ENCODE data around the gene ACTL6B. TPM values are rescaled to one million over a fixed set of nuclear protein-coding genes. Genes with fewer than 3 reads are reported as not detected.

Gene ACTL6B
- total RNA-seq, 1 donor from 2014 or later: 2.4 TPM

DNA sequence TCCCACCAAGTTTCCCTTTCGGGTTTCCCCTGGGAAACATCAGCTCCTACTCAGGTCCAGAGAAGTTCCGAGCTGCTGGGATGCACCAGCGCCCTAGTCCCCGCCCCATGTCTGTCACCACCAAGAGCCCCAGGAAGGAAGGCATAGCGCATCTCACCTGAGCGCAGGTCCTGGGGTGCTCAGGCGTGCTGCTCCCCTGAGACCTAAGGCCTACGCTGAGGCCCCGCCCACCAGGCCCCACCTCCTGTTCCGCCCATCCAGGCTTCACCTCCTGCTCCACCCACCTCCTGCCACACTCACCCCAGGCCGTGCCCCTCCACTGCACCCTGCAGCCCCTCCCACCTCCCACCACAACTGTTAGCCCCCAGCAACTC lies 13.7 kb downstream of the ACTL6B start:
- Mint-ChIP-seq H3K4me1 (ENCODE audit: unreplicated experiment) (no peaks in the 10 kb centered on the region), H3K4me3 (no peak overlapping the region), H3K27ac (no peak overlapping the region), H3K27me3 (peaks cover 6% of the 10 kb centered on the region), H3K36me3 (no peaks in the 10 kb centered on the region), H3K9me3 (no peaks in the 10 kb centered on the region)
- TF ChIP-seq, protein P1, sequence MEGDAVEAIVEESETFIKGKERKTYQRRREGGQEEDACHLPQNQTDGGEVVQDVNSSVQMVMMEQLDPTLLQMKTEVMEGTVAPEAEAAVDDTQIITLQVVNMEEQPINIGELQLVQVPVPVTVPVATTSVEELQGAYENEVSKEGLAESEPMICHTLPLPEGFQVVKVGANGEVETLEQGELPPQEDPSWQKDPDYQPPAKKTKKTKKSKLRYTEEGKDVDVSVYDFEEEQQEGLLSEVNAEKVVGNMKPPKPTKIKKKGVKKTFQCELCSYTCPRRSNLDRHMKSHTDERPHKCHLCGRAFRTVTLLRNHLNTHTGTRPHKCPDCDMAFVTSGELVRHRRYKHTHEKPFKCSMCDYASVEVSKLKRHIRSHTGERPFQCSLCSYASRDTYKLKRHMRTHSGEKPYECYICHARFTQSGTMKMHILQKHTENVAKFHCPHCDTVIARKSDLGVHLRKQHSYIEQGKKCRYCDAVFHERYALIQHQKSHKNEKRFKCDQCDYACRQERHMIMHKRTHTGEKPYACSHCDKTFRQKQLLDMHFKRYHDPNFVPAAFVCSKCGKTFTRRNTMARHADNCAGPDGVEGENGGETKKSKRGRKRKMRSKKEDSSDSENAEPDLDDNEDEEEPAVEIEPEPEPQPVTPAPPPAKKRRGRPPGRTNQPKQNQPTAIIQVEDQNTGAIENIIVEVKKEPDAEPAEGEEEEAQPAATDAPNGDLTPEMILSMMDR (conservative IDR thresholded peaks at IDR 0.05): no peak
- DNase-seq (ENCODE audit: extremely low spot score, unreplicated experiment): no peak

DNA sequence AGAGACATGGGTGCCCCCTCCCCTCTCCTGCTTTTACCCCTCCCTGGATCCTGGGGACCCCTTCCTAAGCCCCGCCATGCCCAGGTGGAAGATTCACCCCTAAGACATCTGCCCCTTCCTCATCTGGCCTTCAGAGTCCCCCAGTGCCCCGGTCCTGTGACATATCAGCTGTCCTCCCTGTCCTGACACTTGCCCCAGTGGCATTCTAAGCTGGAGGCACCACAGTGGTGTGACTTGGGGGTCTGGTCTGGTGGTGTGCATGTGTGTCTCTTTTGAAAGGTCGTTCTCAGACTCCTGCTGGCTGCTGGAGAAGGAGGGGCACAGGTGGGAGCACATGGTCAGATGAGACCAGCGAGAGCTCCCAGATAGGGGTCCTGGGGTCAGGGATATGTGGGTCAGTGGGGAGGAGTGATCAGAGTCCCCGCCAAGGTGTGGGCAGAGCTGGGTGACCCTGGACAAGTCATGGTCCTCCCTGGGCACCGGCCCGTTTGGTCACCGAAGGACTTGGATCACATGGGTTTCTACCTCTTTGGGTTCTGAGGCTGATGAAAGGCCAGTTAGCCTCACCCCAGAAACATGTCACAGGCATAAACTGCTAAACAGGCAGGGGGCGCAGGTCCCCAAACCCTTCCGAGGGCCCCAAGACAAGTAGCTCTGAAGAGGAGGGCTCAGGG lies 14.3 kb downstream of the ACTL6B start:
- H3K9me3 Mint-ChIP-seq: no peaks in the 10 kb centered on the region
- H3K4me3 Mint-ChIP-seq: no peak overlapping the region
- no peak for DNase-seq (ENCODE audit: extremely low spot score, unreplicated experiment)
- peaks cover 6% of the 10 kb centered on the region for H3K27me3 Mint-ChIP-seq
- no peaks in the 10 kb centered on the region for H3K4me1 Mint-ChIP-seq (ENCODE audit: unreplicated experiment)
- TF ChIP-seq, protein P1 (conservative IDR thresholded peaks at IDR 0.05): no peak
- no peak overlapping the region for H3K27ac Mint-ChIP-seq
- no peaks in the 10 kb centered on the region for H3K36me3 Mint-ChIP-seq

DNA sequence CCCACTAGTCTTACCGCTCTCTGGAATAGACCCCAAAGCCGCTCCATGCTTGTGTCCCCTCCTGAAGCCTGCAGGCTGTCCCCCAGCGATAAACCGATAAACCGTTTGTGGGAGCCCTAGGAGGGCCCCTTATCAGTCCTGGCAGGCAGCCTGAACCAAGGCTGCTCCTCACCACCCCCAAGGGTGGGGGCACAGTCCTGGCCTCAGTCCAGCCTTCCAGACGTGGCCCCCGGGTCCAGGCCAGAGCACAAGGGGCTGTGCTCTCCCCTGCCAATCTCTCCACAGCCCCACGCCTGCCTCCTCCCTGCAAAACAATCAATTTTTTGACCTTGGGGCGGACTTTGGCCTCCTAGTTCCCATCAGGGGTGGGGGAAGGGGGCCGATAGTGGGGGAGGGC lies 14.8 kb downstream of the ACTL6B start, which contains the start of gene TFR2:
Gene TFR2 (minus strand): TSS at position 90 of the 397 bp plus-strand sequence. CDS start 43 bp downstream, at position 47.
- no peak for DNase-seq (ENCODE audit: extremely low spot score, unreplicated experiment)
- TF ChIP-seq, protein P1 (conservative IDR thresholded peaks at IDR 0.05): no peak
- Mint-ChIP-seq H3K4me3 (no peak within 1 kb of the TSS), H3K4me1 (ENCODE audit: unreplicated experiment) (no peaks in the 10 kb centered on the region), H3K36me3 (no peaks in the 10 kb centered on the region), H3K9me3 (no peaks in the 10 kb centered on the region), H3K27ac (no peak within 1 kb of the TSS), H3K27me3 (peaks cover 9% of the 10 kb centered on the region)

DNA sequence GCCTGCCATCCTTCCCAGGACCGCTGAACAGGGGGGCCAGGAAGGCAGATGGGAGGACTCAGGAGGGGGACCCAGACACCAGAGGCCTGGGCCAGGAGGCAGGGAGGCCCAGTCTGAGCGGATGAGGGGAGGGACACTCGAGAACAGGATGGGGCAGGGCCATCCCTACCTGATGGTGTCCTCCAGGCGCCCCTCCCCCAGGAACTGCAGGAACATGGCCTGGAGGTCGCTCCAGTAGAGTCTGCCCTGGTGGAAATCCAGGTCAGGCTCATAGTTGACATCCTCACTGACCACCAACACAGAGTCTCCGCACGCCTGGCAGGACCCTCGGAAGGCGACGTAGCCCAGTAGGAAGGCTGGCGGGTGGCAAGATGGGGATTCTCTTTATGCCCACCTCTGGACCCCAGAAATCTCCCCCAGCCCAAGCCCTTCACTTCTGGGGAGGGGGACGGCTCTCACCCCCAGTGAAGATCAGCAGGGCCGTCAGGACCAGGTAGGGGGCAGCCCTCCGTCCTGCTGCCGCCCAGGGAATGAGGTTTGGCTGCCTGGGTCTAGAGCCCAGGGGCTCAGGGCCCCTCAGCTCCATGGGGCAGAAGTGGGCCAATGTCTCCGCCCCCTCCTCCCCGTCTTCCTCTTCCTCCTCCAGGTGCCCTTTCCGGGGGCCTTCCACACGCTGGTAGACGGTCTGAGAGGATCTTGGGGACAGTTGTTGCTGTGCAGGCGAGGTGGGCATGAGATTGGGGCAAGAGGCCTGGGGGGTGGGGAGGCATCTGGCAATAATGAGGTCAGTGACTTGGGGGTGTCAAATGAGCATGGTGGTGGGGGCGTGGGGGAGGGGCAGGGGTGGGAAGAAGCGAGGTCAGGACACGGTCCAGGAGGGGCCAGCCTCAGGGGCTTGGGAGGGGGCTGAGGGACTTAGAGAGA lies 15.5 kb downstream of the ACTL6B start:
- Mint-ChIP-seq H3K4me1 (ENCODE audit: unreplicated experiment) (no peaks in the 10 kb centered on the region), H3K36me3 (no peaks in the 10 kb centered on the region), H3K27ac (no peak overlapping the region), H3K9me3 (no peaks in the 10 kb centered on the region), H3K27me3 (peaks cover 12% of the 10 kb centered on the region), H3K4me3 (no peak overlapping the region)
- TF ChIP-seq, protein P1 (conservative IDR thresholded peaks at IDR 0.05): no peak
- DNase-seq (ENCODE audit: extremely low spot score, unreplicated experiment): no peak

DNA sequence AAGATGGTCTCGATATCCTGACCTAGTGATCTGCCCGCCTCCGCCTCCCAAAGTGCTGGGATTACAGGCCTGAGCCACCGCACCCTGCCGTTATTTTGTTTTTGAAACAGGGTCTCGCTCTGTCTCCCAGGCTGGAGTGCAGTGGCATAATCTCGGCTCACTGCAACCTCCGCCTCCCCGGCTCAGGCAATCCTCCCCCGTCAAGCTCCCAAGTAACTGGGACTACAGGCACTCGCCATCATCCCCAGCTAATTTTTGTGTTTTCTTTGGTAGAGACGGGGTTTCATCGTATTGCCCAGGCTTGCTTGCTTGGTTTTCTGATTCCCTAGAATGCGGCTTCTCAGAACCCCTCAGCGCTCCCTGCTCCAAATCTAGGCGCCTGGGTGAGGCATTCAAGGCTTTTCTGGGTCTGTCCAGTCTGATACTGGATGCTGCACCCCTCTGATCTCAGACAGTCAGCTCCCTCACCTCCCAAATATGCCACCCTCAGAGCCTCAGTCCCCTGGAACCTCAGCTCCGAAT lies 16.2 kb downstream of the ACTL6B start:
- TF ChIP-seq, protein P1 (conservative IDR thresholded peaks at IDR 0.05): no peak
- Mint-ChIP-seq H3K36me3 (no peaks in the 10 kb centered on the region), H3K27me3 (peaks cover 9% of the 10 kb centered on the region), H3K27ac (no peak overlapping the region), H3K4me3 (no peak overlapping the region), H3K4me1 (ENCODE audit: unreplicated experiment) (no peaks in the 10 kb centered on the region), H3K9me3 (no peaks in the 10 kb centered on the region)
- no peak for DNase-seq (ENCODE audit: extremely low spot score, unreplicated experiment)

Measured in type B pancreatic cell (in vitro differentiated cells).